Activated CD4-positive, CD25-positive, alpha-beta regulatory T cell (primary cell): Measurements from ENCODE around the gene SLC25A1.
"Not testable (repeated sequence)": the region's sequence is repeated elsewhere in the genome, so short reads cannot be mapped to it uniquely, and the experiment has no call there.

Experiments used
- DNase-seq, 4 experiments: peaks; one replicate each; lab custom pipeline; 2025; lab: John Stamatoyannopoulos, UW

Gene SLC25A1

GRCh38 chr22:19206287-19206686 is 27.8 kb upstream of the SLC25A1 start:
- no peak for DNase-seq

GRCh38 chr22:19204640-19205039 is 26.1 kb upstream of the SLC25A1 start:
- DNase-seq = no peak

- DNase-seq = no peak
These were observed 25.3 kb upstream of the SLC25A1 start for GRCh38 chr22:19203834-19204233.

GRCh38 chr22:19202799-19203186 is 24.3 kb upstream of the SLC25A1 start:
- DNase-seq = not testable (repeated sequence)

- no peak for DNase-seq
These were observed 23.6 kb upstream of the SLC25A1 start for GRCh38 chr22:19201869-19202798.

GRCh38 chr22:19201130-19201868 is 22.8 kb upstream of the SLC25A1 start:
- DNase-seq = no peak

- no peak for DNase-seq
These were observed 20.9 kb upstream of the SLC25A1 start for GRCh38 chr22:19199479-19199878.

- DNase-seq = no peak
These were observed 19.7 kb upstream of the SLC25A1 start for GRCh38 chr22:19197997-19198865.

- no peak for DNase-seq
These were observed 18.5 kb upstream of the SLC25A1 start for GRCh38 chr22:19196841-19197612.

- no peak for DNase-seq
These were observed 17.5 kb upstream of the SLC25A1 start for GRCh38 chr22:19195796-19196731.

GRCh38 chr22:19194766-19195536 is 16.4 kb upstream of the SLC25A1 start:
- DNase-seq = no peak

GRCh38 chr22:19193879-19194278 is 15.3 kb upstream of the SLC25A1 start:
- DNase-seq = no peak

GRCh38 chr22:19187716-19188563 is 9.4 kb upstream of the SLC25A1 start:
- no peak for DNase-seq

- no peak for DNase-seq
These were observed 5.9 kb upstream of the SLC25A1 start for GRCh38 chr22:19184276-19184997.

GRCh38 chr22:19183216-19183615 is 4.7 kb upstream of the SLC25A1 start:
- no peak for DNase-seq

- DNase-seq = no peak
These were observed 4.1 kb upstream of the SLC25A1 start for GRCh38 chr22:19182472-19183157.

GRCh38 chr22:19181786-19182471 is 3.4 kb upstream of the SLC25A1 start:
- no peak for DNase-seq
